Keratinocyte (primary cell): ENCODE data around the gene ARSB. TPM values are rescaled to one million over a fixed set of nuclear protein-coding genes. Genes with fewer than 3 reads are reported as not detected.

Source experiments
- DNase-seq: peaks from one replicate; pipeline ENCODE4 v3.0.0-alpha.2; 2011; ENCODE audit warnings: low read depth, missing footprints, low spot score
- FAIRE-seq: peaks from 2 replicates; lab custom pipeline; 2011; peaks lifted over from hg19 to GRCh38; lab: Jason Lieb, UNC
- H2AFZ ChIP-seq: 2 replicates; pipeline ENCODE4 v1.6.0; 2012; ENCODE audit warnings: low read length, control low read depth, inconsistent platforms; ENCODE audit not compliant: control insufficient read depth
- H3K27ac ChIP-seq: 2 replicates; pipeline ENCODE4 v1.5.1; 2011; ENCODE audit warnings: low read length; ENCODE audit not compliant: control insufficient read depth, insufficient read depth
- H3K27me3 ChIP-seq: 3 replicates; pipeline ENCODE4 v1.6.0; 2011; ENCODE audit warnings: low read length; ENCODE audit not compliant: control insufficient read depth, insufficient read depth; ENCODE audit errors: extremely low read depth
- H3K36me3 ChIP-seq, 2 experiments: 2 replicates in 1 of 2; 3 replicates in 1 of 2; pipeline ENCODE4 v1.5.1; 2011; ENCODE audit warnings: low read length in 2 of 2, mild to moderate bottlenecking in 1 of 2; ENCODE audit not compliant: control insufficient read depth in 2 of 2, insufficient read depth in 2 of 2; ENCODE audit errors: extremely low read depth in 1 of 2
- H3K4me1 ChIP-seq: 3 replicates; pipeline ENCODE4 v1.5.1; 2011; ENCODE audit warnings: low read length; ENCODE audit not compliant: control insufficient read depth, insufficient read depth; ENCODE audit errors: extremely low read depth
- H3K4me2 ChIP-seq: 3 replicates; pipeline ENCODE4 v1.6.0; 2011; ENCODE audit warnings: low read depth, low read length; ENCODE audit not compliant: control insufficient read depth, insufficient read depth; ENCODE audit errors: extremely low read depth
- H3K4me3 ChIP-seq, 3 experiments: fragments of 200-600 bp in 1 of 3; sonication (generic) in 1 of 3; 2 replicates in 2 of 3; 3 replicates in 1 of 3; pipeline ENCODE4 v1.5.1; 2011 to 2016; ENCODE audit warnings: low read length in 3 of 3, mild to moderate bottlenecking in 3 of 3, control low read depth in 2 of 3, inconsistent platforms in 1 of 3, low read depth in 1 of 3, mixed read lengths in 1 of 3, mixed run types in 1 of 3, moderate library complexity in 1 of 3; ENCODE audit not compliant: control insufficient read depth in 2 of 3, insufficient read depth in 2 of 3; ENCODE audit errors: extremely low read depth in 1 of 3
- H3K79me2 ChIP-seq: 2 replicates; pipeline ENCODE4 v1.6.0; 2012; ENCODE audit warnings: low read length; ENCODE audit not compliant: control insufficient read depth, insufficient read depth
- H3K9ac ChIP-seq: 3 replicates; pipeline ENCODE4 v1.6.0; 2011; ENCODE audit warnings: low read length; ENCODE audit not compliant: control insufficient read depth, insufficient read depth; ENCODE audit errors: extremely low read depth
- H3K9me1 ChIP-seq: 3 replicates; pipeline ENCODE4 v1.6.0; 2011; ENCODE audit warnings: low read length; ENCODE audit not compliant: control insufficient read depth, insufficient read depth; ENCODE audit errors: extremely low read depth
- H3K9me3 ChIP-seq: 2 replicates; pipeline ENCODE4 v1.5.1; 2012; ENCODE audit warnings: low read depth, low read length; ENCODE audit not compliant: control insufficient read depth
- H4K20me1 ChIP-seq: 3 replicates; pipeline ENCODE4 v1.6.0; 2011; ENCODE audit warnings: low read length; ENCODE audit not compliant: control insufficient read depth, insufficient read depth; ENCODE audit errors: extremely low read depth
- CTCF ChIP-seq, 3 experiments: IDR thresholded peaks in 1 of 3; conservative IDR thresholded peaks in 1 of 3; optimal IDR thresholded peaks in 1 of 3; 2 replicates in 2 of 3; 3 replicates in 1 of 3; pipeline versions ENCODE3 to v1.5.1; 2011; ENCODE audit warnings: low read length in 3 of 3, mild to moderate bottlenecking in 3 of 3, moderate library complexity in 2 of 3, control low read depth in 1 of 3, inconsistent platforms in 1 of 3; ENCODE audit not compliant: insufficient read depth in 2 of 3; ENCODE audit errors: extremely low read depth in 1 of 3
- EZH2 ChIP-seq: IDR thresholded peaks from one replicate; pipeline ENCODE4 v1.6.1; 2012; ENCODE audit warnings: inconsistent platforms, mild to moderate bottlenecking, low read length, moderate library complexity
- dilution Hi-C: fragments of 300-500 bp; cut with MboI; formaldehyde crosslinking; loops from one replicate; pipeline ENCODE4 v1.7.0; 2020; ENCODE audit warnings: low sequenced_read_pairs; ENCODE audit not compliant: extremely low pct_ligation_motif_present
- polyA plus RNA-seq, 5 experiments: library from polyadenylated mRNA; depleted of rRNA in 3 of 5; stranded (reverse) in 3 of 5; stranded (forward) in 1 of 5; unstranded in 1 of 5; fragments of >200 nt; gene quantifications; 1 replicate in 1 of 5; 2 replicates in 3 of 5; 3 replicates in 1 of 5; pipeline versions ENCODE4 v1.2.1 to v1.2.3, GENCODE V29; 2011 to 2012; ENCODE audit warnings: missing spikeins in 2 of 5, low read depth in 1 of 5, low replicate concordance in 1 of 5

The ARSB gene
- polyA plus RNA-seq, 1 donor (not counting 4 experiments of a cell fraction or from before 2014, with no cell fraction given) = 4.5 TPM

DNA sequence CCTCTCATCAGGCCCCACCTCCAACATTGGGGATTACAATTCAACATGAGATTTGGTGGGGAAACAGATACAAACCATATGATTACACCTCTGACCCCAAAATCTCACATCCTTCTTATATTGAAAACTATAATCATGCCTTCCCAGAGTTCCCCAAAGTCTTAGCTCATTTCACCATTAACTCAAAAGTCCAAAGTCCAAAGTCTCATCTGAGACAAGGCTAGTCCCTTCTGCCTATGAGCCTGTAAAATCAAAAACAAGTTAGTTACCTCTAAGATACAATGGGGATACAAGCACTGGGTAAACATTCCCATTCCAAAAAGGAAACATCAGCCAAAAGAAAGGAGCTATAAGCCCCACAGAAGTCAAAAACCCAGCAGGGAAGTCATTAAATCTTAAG, 26.8 kb upstream of the ARSB start:
- Histone ChIP-seq H3K79me2 (no peaks in the 10 kb centered on the region), H4K20me1 (no peaks in the 10 kb centered on the region), H3K36me3 (no peaks in the 10 kb centered on the region), H3K4me1 (no peaks in the 10 kb centered on the region), H3K4me2 (no peak overlapping the region), H2AFZ (no peak overlapping the region), H3K9ac (no peak overlapping the region), H3K4me3 (no peak overlapping the region), H3K27me3 (peaks cover 5% of the 10 kb centered on the region), H3K27ac (no peak overlapping the region), H3K9me3 (no peaks in the 10 kb centered on the region), H3K9me1 (no peaks in the 10 kb centered on the region)
- dilution Hi-C loops = no loop called here
- no peak for DNase-seq
- no peak for FAIRE-seq
- no peak for TF ChIP-seq EZH2
- TF ChIP-seq CTCF (optimal IDR thresholded peaks at IDR 0.05 in 1 of 3, IDR thresholded peaks at IDR 0.05 in 1 of 3, conservative IDR thresholded peaks at IDR 0.05 in 1 of 3; ENCODE audit: extremely low read depth in 1 of 3, insufficient read depth in 2 of 3, low read length in 3 of 3) = no peak

- H4K20me1 ChIP-seq = no peaks in the 10 kb centered on the region
- H3K4me3 ChIP-seq = no peak overlapping the region
- no peaks in the 10 kb centered on the region for H3K9me1 ChIP-seq
- H3K79me2 ChIP-seq = no peaks in the 10 kb centered on the region
- H3K27ac ChIP-seq = no peak overlapping the region
- dilution Hi-C loops = no loop called here
- H3K9ac ChIP-seq = no peak overlapping the region
- no peak for DNase-seq
- no peak overlapping the region for H2AFZ ChIP-seq
- peaks cover 5% of the 10 kb centered on the region for H3K27me3 ChIP-seq
- no peak overlapping the region for H3K4me2 ChIP-seq
- TF ChIP-seq EZH2 (no peak), CTCF (optimal IDR thresholded peaks at IDR 0.05 in 1 of 3, IDR thresholded peaks at IDR 0.05 in 1 of 3, conservative IDR thresholded peaks at IDR 0.05 in 1 of 3; ENCODE audit: extremely low read depth in 1 of 3, insufficient read depth in 2 of 3, low read length in 3 of 3) (no peak)
- no peak for FAIRE-seq
- no peaks in the 10 kb centered on the region for H3K9me3 ChIP-seq
- H3K4me1 ChIP-seq = no peaks in the 10 kb centered on the region
- H3K36me3 ChIP-seq = no peaks in the 10 kb centered on the region
Measured at GRCh38 chr5:79011219-79011836, 26.2 kb upstream of the ARSB start.
